Epithelial cell of proximal tubule (primary cell): Measurements from ENCODE around the gene MOB3A. TPM values are rescaled to one million over a fixed set of nuclear protein-coding genes. Genes with fewer than 3 reads are reported as not detected.
A peak's percentile ranks its signal among the peaks of the same experiment; 100 is the strongest.

ENCODE experiments used
- DNase-seq: peaks from one replicate; pipeline ENCODE4 v3.0.0-alpha.2; 2011; ENCODE audit warnings: low read depth
- H3K4me3 ChIP-seq: 2 replicates; pipeline ENCODE4 v1.5.1; 2011; ENCODE audit warnings: low read depth, mild to moderate bottlenecking, low read length
- total RNA-seq: library from RNA; depleted of rRNA; stranded (reverse); fragments of >200 nt; gene quantifications from 2 replicates; pipeline ENCODE4 v1.2.3, GENCODE V29; 2015
- TF ChIP-seq, protein P1 (sequence below): conservative IDR thresholded peaks from 2 replicates; pipeline ENCODE4 v1.5.1; 2012; ENCODE audit warnings: low read depth, mild to moderate bottlenecking, low read length

MOB3A gene
- total RNA-seq, 1 donor from 2014 or later, result 29.9 TPM

DNA sequence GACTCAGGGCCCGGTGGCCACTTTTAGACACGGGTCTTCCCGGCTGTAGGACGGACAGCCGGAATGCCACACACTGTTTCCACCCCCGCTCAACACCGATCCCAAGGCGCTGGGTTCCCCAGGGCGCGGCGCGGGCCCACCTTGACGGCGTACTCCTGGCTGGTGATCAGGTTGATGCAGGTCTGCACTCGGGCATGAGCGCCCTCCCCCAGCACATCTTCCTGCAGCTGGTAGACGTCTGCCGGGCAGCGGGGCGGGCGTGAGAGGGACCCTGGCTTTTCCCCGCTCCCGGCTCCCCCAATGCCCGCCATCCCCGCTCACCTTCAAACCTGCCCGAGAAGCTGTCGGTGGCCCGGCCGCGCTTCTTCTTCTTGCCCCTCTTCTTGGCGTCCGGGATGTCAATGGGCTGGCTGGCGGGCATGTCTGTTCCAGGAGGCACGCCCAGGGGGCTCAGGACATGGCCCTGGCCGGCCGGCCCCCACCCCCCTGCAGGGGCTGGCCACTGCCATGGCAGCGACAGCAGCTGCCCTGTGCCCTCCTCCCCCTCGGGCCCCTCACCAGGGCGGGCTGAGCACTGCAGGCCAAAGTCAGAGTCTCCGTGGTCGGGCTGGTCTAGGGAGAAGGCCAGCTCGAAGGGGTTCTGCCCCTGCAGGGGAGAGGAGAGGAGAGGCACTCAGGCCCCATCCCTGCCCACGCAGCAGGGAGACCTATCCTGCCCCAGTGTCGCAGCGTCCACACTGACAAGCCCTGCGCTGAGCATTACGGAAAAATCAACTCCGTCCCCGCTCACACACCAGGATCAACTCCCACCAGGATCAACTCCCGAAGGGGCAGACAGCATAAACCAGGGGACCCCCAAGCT lies 49.8 kb downstream of the MOB3A start:
- TF ChIP-seq, protein P1, sequence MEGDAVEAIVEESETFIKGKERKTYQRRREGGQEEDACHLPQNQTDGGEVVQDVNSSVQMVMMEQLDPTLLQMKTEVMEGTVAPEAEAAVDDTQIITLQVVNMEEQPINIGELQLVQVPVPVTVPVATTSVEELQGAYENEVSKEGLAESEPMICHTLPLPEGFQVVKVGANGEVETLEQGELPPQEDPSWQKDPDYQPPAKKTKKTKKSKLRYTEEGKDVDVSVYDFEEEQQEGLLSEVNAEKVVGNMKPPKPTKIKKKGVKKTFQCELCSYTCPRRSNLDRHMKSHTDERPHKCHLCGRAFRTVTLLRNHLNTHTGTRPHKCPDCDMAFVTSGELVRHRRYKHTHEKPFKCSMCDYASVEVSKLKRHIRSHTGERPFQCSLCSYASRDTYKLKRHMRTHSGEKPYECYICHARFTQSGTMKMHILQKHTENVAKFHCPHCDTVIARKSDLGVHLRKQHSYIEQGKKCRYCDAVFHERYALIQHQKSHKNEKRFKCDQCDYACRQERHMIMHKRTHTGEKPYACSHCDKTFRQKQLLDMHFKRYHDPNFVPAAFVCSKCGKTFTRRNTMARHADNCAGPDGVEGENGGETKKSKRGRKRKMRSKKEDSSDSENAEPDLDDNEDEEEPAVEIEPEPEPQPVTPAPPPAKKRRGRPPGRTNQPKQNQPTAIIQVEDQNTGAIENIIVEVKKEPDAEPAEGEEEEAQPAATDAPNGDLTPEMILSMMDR, result no peak
- DNase-seq, result no peak
- no peak overlapping the region for H3K4me3 ChIP-seq

DNA sequence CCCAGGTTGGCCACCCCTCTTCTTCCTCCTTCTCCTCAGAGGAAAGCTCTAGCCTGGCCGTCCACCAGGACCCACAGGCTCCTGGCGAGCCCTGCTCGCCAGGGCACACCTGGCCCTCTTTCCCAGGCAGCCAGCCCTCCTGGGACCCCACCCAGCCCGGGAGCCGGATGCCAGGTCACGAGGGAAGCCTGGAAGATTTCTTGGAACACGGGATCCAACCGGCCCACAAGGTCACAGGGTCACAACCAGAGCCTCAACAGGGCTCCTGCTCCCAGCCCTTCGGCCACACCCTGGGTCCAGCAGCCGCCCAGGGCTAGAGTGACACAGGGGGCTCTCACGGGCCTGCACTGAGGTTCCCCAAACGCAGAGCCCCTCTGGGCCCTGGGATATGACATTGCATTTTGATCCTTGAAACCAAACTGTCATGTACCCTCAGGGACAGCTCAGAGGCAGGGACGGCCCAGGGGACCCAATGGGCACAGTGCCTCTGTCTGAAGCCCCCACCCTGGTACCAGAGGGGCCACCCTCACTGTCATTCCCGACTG lies 50.6 kb downstream of the MOB3A start:
- TF ChIP-seq, protein P1, result no peak
- no peak for DNase-seq
- no peak overlapping the region for H3K4me3 ChIP-seq

DNA sequence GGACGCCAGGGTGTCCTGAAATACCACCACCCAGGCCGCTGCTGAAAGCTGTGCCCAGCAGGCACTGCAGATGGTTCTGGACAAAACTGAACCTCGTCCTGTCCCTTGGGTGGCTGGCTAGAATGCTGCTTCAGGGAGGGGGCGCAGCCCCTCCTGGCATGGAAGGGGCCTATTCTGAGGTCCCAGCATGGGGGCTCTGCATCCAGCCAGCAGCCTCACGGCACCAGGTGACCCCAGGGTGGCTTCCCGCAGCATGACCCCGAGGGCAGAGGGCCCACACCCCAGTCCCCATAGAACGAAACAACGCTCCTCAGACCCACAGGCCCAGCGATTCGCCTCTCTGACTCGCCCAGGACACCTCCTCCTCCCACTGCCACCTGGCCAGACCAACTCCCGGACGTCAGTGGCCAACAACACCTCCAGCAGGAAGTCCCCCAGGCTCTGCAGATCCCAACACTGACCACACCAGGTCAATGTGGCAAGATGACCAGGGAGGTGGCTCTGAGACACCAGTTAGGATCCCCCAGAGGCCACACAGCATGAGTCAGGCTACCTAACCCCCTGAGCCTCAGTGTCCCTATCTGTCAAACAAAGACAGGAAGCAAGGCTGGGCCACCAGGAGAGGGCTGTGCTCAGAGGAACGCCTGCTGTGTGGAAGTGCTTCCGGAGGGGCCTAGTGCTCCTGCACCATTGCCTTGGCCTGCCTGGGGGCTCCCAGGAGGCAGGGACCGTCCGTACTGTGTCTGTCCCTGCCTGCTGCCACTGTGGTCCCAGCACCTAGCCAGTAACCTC lies 51.2 kb downstream of the MOB3A start:
- H3K4me3 ChIP-seq, result no peak overlapping the region
- TF ChIP-seq, protein P1, result no peak
- no peak for DNase-seq

DNA sequence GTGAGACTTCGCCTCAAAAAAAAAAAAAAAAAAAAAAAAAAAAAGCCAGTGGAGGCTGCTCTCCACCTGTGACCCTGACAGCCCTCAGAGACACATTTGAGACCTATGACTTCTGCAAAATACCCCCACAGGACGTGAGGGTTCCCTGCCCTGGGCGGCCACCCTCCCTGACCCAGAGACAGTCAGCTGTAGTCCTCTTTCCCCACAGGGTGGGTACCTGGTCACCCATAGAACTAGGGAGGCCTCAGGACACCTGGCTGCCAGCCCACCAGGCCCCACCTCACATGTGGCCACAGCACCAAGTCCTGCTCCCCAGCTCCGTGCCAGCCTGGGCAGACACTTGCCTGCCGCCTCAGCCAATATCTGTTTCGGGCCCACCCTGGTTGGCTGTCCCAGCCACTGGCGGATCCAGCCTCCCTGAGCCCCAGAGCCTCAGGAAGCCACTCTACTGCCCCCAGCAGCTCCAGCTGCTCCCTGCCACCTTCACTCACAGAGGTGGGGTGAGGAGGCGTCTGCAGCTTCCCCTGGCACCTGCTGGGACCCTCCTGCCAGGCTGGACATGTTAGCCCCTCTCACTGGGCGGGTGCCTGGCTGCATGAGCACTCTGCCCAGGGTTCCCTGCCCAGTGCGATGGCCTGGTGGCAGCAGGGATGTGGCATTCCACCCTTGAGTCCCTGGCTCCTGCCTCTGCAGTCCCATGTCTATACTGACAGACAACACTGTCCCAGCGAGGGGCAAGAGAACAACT lies 52.0 kb downstream of the MOB3A start:
- no peak overlapping the region for H3K4me3 ChIP-seq
- TF ChIP-seq, protein P1, result no peak
- DNase-seq, result no peak

DNA sequence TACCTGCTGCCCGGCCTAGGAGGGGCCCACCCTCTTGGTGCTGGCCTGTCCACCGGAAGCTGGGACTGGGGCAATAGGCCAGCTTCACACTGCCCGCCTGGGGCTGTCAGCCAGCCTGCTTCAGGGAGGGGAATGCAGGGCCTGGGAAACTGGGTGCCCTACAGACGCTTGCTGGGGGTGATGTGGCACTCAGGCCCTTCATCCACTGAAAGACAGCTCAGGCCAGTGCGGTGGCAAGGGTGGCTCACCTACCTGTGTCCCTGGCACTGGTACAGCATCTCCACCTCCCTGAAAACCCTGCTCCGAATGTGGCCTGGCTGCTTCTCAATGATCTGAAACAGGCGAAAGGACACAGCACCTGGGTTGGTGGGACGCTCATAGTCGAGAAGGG lies 52.9 kb downstream of the MOB3A start:
- TF ChIP-seq, protein P1, result no peak
- H3K4me3 ChIP-seq, result no peak overlapping the region
- DNase-seq, result no peak

DNA sequence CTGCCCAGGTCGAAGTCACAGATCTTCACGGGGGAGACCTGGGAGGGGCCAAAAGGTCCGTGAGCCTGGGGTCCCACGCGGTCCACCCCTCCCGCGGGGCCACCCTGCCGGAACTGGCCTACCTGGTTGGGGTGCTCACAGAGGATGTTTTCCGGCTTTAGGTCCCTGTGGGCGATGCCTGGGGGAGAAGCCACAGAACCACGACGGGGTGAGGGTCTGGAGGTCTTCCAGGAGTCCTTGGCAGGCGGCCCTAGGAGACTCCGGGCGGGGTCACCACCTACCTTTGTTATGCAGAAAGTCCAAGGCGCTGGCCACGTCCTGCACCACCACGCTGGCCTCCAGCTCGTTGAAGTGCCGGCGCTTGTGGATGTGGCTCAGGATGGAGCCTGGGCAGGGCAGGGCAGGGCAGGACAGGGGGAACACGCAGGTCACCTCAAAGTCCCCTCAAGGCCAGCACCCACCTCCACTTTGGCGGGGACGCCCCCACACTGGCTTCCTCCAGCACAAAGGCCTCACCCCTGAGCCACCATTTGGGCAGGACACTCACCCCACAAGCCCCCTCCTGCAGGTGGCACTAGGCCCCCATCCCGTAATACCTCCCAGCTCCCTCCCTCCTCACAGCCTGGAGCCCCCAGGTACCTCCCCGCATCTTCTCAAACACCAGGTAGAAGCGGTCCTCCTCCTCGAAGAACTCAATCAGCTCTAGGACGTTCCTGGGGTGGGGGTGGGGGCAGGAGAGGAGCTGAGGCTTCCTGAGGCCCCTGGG lies 53.5 kb downstream of the MOB3A start:
- no peak for DNase-seq
- peak overlapping the region; percentile 30 for H3K4me3 ChIP-seq
- TF ChIP-seq, protein P1, result no peak
